H1 (cell line): ENCODE results near the gene ADSS2. TPM values are rescaled to one million over a fixed set of nuclear protein-coding genes. Genes with fewer than 3 reads are reported as not detected.

Experiments used
- CTBP2 ChIP-seq: IDR thresholded peaks from 2 replicates; pipeline ENCODE4 v1.7.0; 2011; ENCODE audit warnings: borderline replicate concordance, mild to moderate bottlenecking, moderate library complexity, mixed read lengths, low read length; ENCODE audit not compliant: insufficient read depth, insufficient read length
- GTF2F1 ChIP-seq: IDR thresholded peaks from 2 replicates; pipeline ENCODE4 v1.6.1; 2012; ENCODE audit warnings: low read depth, low read length, improper control_type of control experiment, borderline replicate concordance
- JUN ChIP-seq: IDR thresholded peaks from 2 replicates; pipeline ENCODE4 v1.6.1; 2011; ENCODE audit warnings: low read depth, mild to moderate bottlenecking, improper control_type of control experiment, low read length
- POLR2AphosphoS5 ChIP-seq: IDR thresholded peaks from 2 replicates; pipeline ENCODE4 v1.6.1; 2011; ENCODE audit warnings: low read depth, low read length
- SUZ12 ChIP-seq: fragments of 200-600 bp; sonication (generic); IDR thresholded peaks from 2 replicates; pipeline ENCODE4 v1.6.1; 2012; ENCODE audit warnings: mild to moderate bottlenecking, inconsistent platforms, low read length, moderate library complexity, mixed read lengths
- TAF1 ChIP-seq: IDR thresholded peaks from 2 replicates; pipeline ENCODE4 v1.6.1; 2011; ENCODE audit warnings: mild to moderate bottlenecking, low read depth, low read length
- polyA plus RNA-seq, 7 experiments: library from polyadenylated mRNA; depleted of rRNA in 3 of 7; stranded (reverse) in 5 of 7; unstranded in 2 of 7; fragments of >200 nt in 5 of 7; fragments of 200-250 nt in 2 of 7; gene quantifications; 1 replicate in 5 of 7; 2 replicates in 1 of 7; 4 replicates in 1 of 7; pipeline versions ENCODE4 v1.2.1 to v1.2.3, GENCODE V29; 2011 to 2013; ENCODE audit warnings: missing spikeins in 2 of 7, mixed read lengths in 2 of 7
- total RNA-seq: library from RNA; stranded (reverse); fragmentation: NEBNext Ultra II Directional; extraction: Animal tissue kit (Norgen Biotek cat#: 25700); gene quantifications from 2 replicates; pipeline ENCODE4 v1.2.1, GENCODE V29; 2021
- TF ChIP-seq, protein P1 (sequence below): IDR thresholded peaks from 2 replicates; pipeline ENCODE4 v1.6.1; 2011; ENCODE audit warnings: low read depth, mild to moderate bottlenecking, low read length; ENCODE audit not compliant: insufficient read depth

The ADSS2 gene
- total and polyA plus RNA-seq, 2 of the 8 experiments (the other 6 are each of a cell fraction or from before 2014, with no cell fraction given) = 29.8 to 108 TPM

GRCh38 chr1:244412176-244412575, 39.5 kb downstream of the ADSS2 start (continued):
- TF ChIP-seq, protein P1, sequence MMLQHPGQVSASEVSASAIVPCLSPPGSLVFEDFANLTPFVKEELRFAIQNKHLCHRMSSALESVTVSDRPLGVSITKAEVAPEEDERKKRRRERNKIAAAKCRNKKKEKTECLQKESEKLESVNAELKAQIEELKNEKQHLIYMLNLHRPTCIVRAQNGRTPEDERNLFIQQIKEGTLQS = no peak
- TF ChIP-seq JUN (no peak), GTF2F1 (no peak), TAF1 (no peak), CTBP2 (no peak), SUZ12 (no peak), POLR2AphosphoS5 (no peak)
